ENCODE measurements around the gene TAS2R30. TPM values are rescaled to one million over a fixed set of nuclear protein-coding genes. Genes with fewer than 3 reads are reported as not detected.
"Not testable (repeated sequence)": the region's sequence is repeated elsewhere in the genome, so short reads cannot be mapped to it uniquely, and the experiment has no call there.

The TAS2R30 gene
- total RNA-seq, 2 donors from 2014 or later = 1.4 to 2.0 TPM

DNA sequence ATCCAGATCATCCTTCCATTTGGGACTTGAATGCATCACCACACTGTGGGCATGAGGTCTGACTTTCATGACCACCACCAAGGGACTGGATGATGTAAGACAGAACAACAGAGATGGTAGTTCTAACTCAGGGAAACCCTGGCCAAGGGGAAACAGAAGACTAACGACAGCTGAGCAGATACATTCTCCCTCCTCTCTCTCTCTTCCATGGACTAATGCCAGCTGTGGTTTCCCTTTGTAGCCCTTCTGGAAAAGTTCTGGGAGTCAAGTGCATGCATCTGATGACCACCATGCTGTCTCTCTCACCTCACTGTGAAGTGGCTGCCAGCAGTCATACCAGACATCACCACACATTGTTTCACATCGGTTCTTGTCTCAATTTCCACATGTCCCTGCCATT is 3.4 kb downstream of the TAS2R30 start:
- TF ChIP-seq CTCF (IDR thresholded peaks at IDR 0.05) = no peak
- DNase-seq = no peak

GRCh38 chr12:11130382-11130781 is 4.1 kb downstream of the TAS2R30 start:
- Histone ChIP-seq H3K4me3 (no peak overlapping the region), H3K9ac (ENCODE audit: low read depth in 2 of 2, low read length in 2 of 2) (no peak overlapping the region), H3K36me3 (no peaks in the 10 kb centered on the region), H3K9me3 (no peaks in the 10 kb centered on the region), H3K27ac (no peak overlapping the region), H3K27me3 (no peaks in the 10 kb centered on the region), H3K4me1 (no peaks in the 10 kb centered on the region)
- intact Hi-C loops (cut with DNase I) = no loop called here
- TF ChIP-seq CTCF (IDR thresholded peaks at IDR 0.05) = no peak
- DNase-seq = no peak

More for the DNA sequence above, 3.4 kb downstream of the TAS2R30 start:
- Histone ChIP-seq H3K27ac (no peak overlapping the region), H3K4me3 (no peak overlapping the region), H3K9me3 (no peaks in the 10 kb centered on the region), H3K36me3 (no peaks in the 10 kb centered on the region), H3K27me3 (no peaks in the 10 kb centered on the region), H3K9ac (ENCODE audit: low read depth in 2 of 2, low read length in 2 of 2) (no peak overlapping the region), H3K4me1 (no peaks in the 10 kb centered on the region)
- intact Hi-C loops (cut with DNase I) = no loop called here

- DNase-seq; intact Hi-C loops (cut with DNase I); H3K27ac ChIP-seq; H3K4me1 ChIP-seq; H3K27me3 ChIP-seq; H3K9me3 ChIP-seq; H3K4me3 ChIP-seq; H3K9ac ChIP-seq (ENCODE audit: low read depth in 2 of 2, low read length in 2 of 2); H3K36me3 ChIP-seq: not testable (repeated sequence)
Measured at GRCh38 chr12:11114130-11114529, 20.3 kb downstream of the TAS2R30 start.

DNA sequence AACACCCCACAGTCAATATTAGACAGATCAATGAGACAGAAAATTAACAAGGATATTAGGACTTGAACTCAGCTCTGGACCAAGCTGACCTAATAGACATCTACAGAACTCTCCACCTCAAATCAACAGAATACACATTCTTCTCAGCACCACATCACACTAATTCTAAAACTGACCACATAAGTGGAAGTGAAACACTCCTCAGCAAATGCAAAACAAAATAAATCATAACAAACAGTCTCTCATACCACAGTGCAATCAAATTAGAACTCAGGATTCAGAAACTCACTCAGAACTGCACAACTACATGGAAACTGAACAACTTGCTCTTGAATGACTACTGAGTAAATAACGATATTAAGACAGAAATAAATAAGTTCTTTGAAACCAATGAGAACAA is 23.2 kb downstream of the TAS2R30 start:
- H3K27ac ChIP-seq; DNase-seq; H3K9me3 ChIP-seq; H3K9ac ChIP-seq (ENCODE audit: low read depth in 2 of 2, low read length in 2 of 2); intact Hi-C loops (cut with DNase I); H3K27me3 ChIP-seq; H3K36me3 ChIP-seq; H3K4me1 ChIP-seq; H3K4me3 ChIP-seq: not testable (repeated sequence)

- TF ChIP-seq CTCF (IDR thresholded peaks at IDR 0.05) = no peak
- Histone ChIP-seq H3K36me3 (no peaks in the 10 kb centered on the region), H3K9ac (ENCODE audit: low read depth in 2 of 2, low read length in 2 of 2) (no peak overlapping the region), H3K27me3 (no peaks in the 10 kb centered on the region), H3K4me3 (no peak overlapping the region), H3K4me1 (no peaks in the 10 kb centered on the region), H3K9me3 (no peaks in the 10 kb centered on the region), H3K27ac (no peak overlapping the region)
- DNase-seq = no peak
- intact Hi-C loops (cut with DNase I) = no loop called here
Measured at GRCh38 chr12:11108862-11109261, 25.6 kb downstream of the TAS2R30 start.

- intact Hi-C loops (cut with DNase I) = no loop called here
- Histone ChIP-seq H3K36me3 (no peaks in the 10 kb centered on the region), H3K27ac (no peak overlapping the region), H3K9ac (ENCODE audit: low read depth in 2 of 2, low read length in 2 of 2) (no peak overlapping the region), H3K27me3 (no peaks in the 10 kb centered on the region), H3K4me1 (no peaks in the 10 kb centered on the region), H3K4me3 (no peak overlapping the region), H3K9me3 (no peaks in the 10 kb centered on the region)
- no peak for TF ChIP-seq CTCF (IDR thresholded peaks at IDR 0.05)
- no peak for DNase-seq
Measured at GRCh38 chr12:11107719-11108118, 26.7 kb downstream of the TAS2R30 start.

DNA sequence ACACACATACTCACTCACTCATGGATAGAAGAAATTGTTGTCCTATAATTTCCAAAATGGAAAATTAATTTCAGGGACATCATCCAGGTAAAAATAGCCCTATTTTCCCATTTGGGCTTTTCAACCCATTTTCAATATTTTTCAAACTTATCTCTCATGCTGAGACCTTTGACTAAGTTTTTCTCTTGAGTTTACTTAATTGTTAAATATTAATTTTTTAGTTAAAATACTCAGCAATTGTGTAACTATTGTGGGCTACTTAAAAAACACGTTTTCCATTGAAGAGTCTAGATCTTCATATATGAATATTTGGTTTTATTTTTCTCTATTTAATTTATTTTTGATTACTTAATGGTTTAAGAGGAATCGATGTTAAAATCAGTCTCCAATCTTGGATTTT is 28.2 kb downstream of the TAS2R30 start:
- no peaks in the 10 kb centered on the region for H3K36me3 ChIP-seq
- intact Hi-C loops (cut with DNase I) = no loop called here
- no peak overlapping the region for H3K9ac ChIP-seq (ENCODE audit: low read depth in 2 of 2, low read length in 2 of 2)
- no peak for DNase-seq
- no peaks in the 10 kb centered on the region for H3K27me3 ChIP-seq
- no peaks in the 10 kb centered on the region for H3K9me3 ChIP-seq
- no peak overlapping the region for H3K4me3 ChIP-seq
- no peak for TF ChIP-seq CTCF (IDR thresholded peaks at IDR 0.05)
- H3K4me1 ChIP-seq = no peaks in the 10 kb centered on the region
- H3K27ac ChIP-seq = no peak overlapping the region
